Urinary bladder (tissue), 4 donors: Measurements from ENCODE around the gene STT3A. TPM values are rescaled to one million over a fixed set of nuclear protein-coding genes. Genes with fewer than 3 reads are reported as not detected.

Source experiments
- DNase-seq: peaks from one replicate; pipeline ENCODE4 v3.0.0-alpha.2; 2015; ENCODE audit errors: extremely low spot score
- H3K27ac ChIP-seq: one replicate; pipeline ENCODE4 v1.5.1; 2013; ENCODE audit warnings: low read depth, mild to moderate bottlenecking, moderate library complexity
- H3K36me3 ChIP-seq: one replicate; pipeline ENCODE4 v1.6.1; 2013; ENCODE audit warnings: mild to moderate bottlenecking, moderate library complexity; ENCODE audit not compliant: insufficient read depth
- H3K4me1 ChIP-seq: one replicate; pipeline ENCODE4 v1.6.1; 2013; ENCODE audit warnings: mild to moderate bottlenecking, moderate library complexity; ENCODE audit not compliant: insufficient read depth
- H3K4me3 ChIP-seq: one replicate; pipeline ENCODE4 v1.5.1; 2013; ENCODE audit warnings: low read depth, low read length
- WGBS: extraction: QIAGEN DNeasy Blood & Tissue Kit; methylation state at CpG from one replicate; pipeline ENCODE4 v1.1.7; 2013; 5-methylcytosine and 5-hydroxymethylcytosine counted together
- polyA plus RNA-seq: library from polyadenylated mRNA; stranded (reverse); fragments of 200-250 nt; gene quantifications from one replicate; pipeline ENCODE4 v1.2.3, GENCODE V29; 2013
- total RNA-seq: library from RNA; depleted of rRNA; stranded (reverse); fragments of >200 nt; gene quantifications from one replicate; pipeline ENCODE4 v1.2.3, GENCODE V29; 2014
- donor health status: healthy with polysubstance abuse.
- donor health status: healthy.

STT3A gene
- total RNA-seq: 145 TPM
- polyA plus RNA-seq: 66.1 TPM

GRCh38 chr11:125592305-125593113, at the start of gene STT3A:
TSS of gene STT3A (plus strand) at chr11:125592852. CDS start at chr11:125595916, 3,064 bp downstream.
- Histone ChIP-seq H3K4me1 (no peaks in the 10 kb centered on the region), H3K27ac (peak within 1 kb of the TSS; percentile 98), H3K4me3 (peak within 1 kb of the TSS; percentile 79), H3K36me3 (no peaks in the 10 kb centered on the region)
- WGBS: under 1% methylated on average over 55 of the region's 55 CpGs
- DNase-seq: peak; percentile 100

GRCh38 chr11:125550780-125551179, 41.9 kb upstream of the STT3A start:
- Histone ChIP-seq H3K4me1 (no peaks in the 10 kb centered on the region), H3K27ac (no peak overlapping the region), H3K36me3 (no peaks in the 10 kb centered on the region), H3K4me3 (no peak overlapping the region)
- DNase-seq: no peak
- WGBS: 99% methylated on average over 1 of the region's 1 CpG

- H3K4me3 ChIP-seq: no peak overlapping the region
- no peak overlapping the region for H3K27ac ChIP-seq
- H3K36me3 ChIP-seq: no peaks in the 10 kb centered on the region
- WGBS: 62% methylated on average over 1 of the region's 1 CpG
- no peak for DNase-seq
- H3K4me1 ChIP-seq: no peaks in the 10 kb centered on the region
These were observed 40.8 kb upstream of the STT3A start for GRCh38 chr11:125551835-125552342.

GRCh38 chr11:125552927-125553326, 39.7 kb upstream of the STT3A start:
- Histone ChIP-seq H3K27ac (no peak overlapping the region), H3K4me3 (no peak overlapping the region), H3K36me3 (no peaks in the 10 kb centered on the region), H3K4me1 (no peaks in the 10 kb centered on the region)
- no peak for DNase-seq
- 86% methylated on average over 2 of the region's 2 CpGs for WGBS

- Histone ChIP-seq H3K4me3 (no peak overlapping the region), H3K4me1 (no peaks in the 10 kb centered on the region), H3K36me3 (no peaks in the 10 kb centered on the region), H3K27ac (no peak overlapping the region)
- DNase-seq: no peak
- WGBS: 95% methylated on average over 1 of the region's 1 CpG
These were observed 39.3 kb upstream of the STT3A start for GRCh38 chr11:125553357-125553756.

- Histone ChIP-seq H3K27ac (no peak overlapping the region), H3K4me3 (no peak overlapping the region), H3K4me1 (no peaks in the 10 kb centered on the region), H3K36me3 (no peaks in the 10 kb centered on the region)
- DNase-seq: no peak
- 90% methylated on average over 3 of the region's 3 CpGs for WGBS
These were observed 38.6 kb upstream of the STT3A start for GRCh38 chr11:125554038-125554437.

- DNase-seq: no peak
- H3K4me3 ChIP-seq: no peak overlapping the region
- H3K36me3 ChIP-seq: no peaks in the 10 kb centered on the region
- 70% methylated on average over 3 of the region's 3 CpGs for WGBS
- H3K4me1 ChIP-seq: no peaks in the 10 kb centered on the region
- no peak overlapping the region for H3K27ac ChIP-seq
These were observed 32.8 kb upstream of the STT3A start for GRCh38 chr11:125559888-125560287.

GRCh38 chr11:125561924-125562323, 30.7 kb upstream of the STT3A start:
- Histone ChIP-seq H3K36me3 (no peaks in the 10 kb centered on the region), H3K4me3 (no peak overlapping the region), H3K27ac (no peak overlapping the region), H3K4me1 (no peaks in the 10 kb centered on the region)
- WGBS: 93% methylated on average over 1 of the region's 1 CpG
- DNase-seq: no peak

GRCh38 chr11:125562430-125562829, 30.2 kb upstream of the STT3A start:
- 63% methylated on average over 4 of the region's 4 CpGs for WGBS
- Histone ChIP-seq H3K27ac (no peak overlapping the region), H3K4me1 (no peaks in the 10 kb centered on the region), H3K36me3 (no peaks in the 10 kb centered on the region), H3K4me3 (no peak overlapping the region)
- no peak for DNase-seq

- 59% methylated on average over 3 of the region's 3 CpGs for WGBS
- Histone ChIP-seq H3K36me3 (no peaks in the 10 kb centered on the region), H3K4me3 (no peak overlapping the region), H3K27ac (no peak overlapping the region), H3K4me1 (no peaks in the 10 kb centered on the region)
- DNase-seq: no peak
These were observed 28.3 kb upstream of the STT3A start for GRCh38 chr11:125564357-125564756.

- Histone ChIP-seq H3K27ac (no peak overlapping the region), H3K4me1 (no peaks in the 10 kb centered on the region), H3K4me3 (no peak overlapping the region), H3K36me3 (no peaks in the 10 kb centered on the region)
- DNase-seq: no peak
- WGBS: 95% methylated on average over 4 of the region's 4 CpGs
These were observed 26.4 kb upstream of the STT3A start for GRCh38 chr11:125566235-125566634.

- H3K27ac ChIP-seq: peak within 1 kb of the TSS; percentile 61
- DNase-seq: peak; percentile 69
- WGBS: 1% methylated on average over 83 of the region's 83 CpGs
- H3K4me1 ChIP-seq: no peaks in the 10 kb centered on the region
- peak within 1 kb of the TSS; percentile 78 for H3K4me3 ChIP-seq
- H3K36me3 ChIP-seq: no peaks in the 10 kb centered on the region
These were observed 23.4 kb upstream of the STT3A start, which contains the start of gene EI24 for GRCh38 chr11:125568970-125569914. TSS of gene EI24 (plus strand) at chr11:125569477. CDS start at chr11:125572528, 3,051 bp downstream.

GRCh38 chr11:125569915-125570621, 22.6 kb upstream of the STT3A start:
- peak overlapping the region; percentile 78 for H3K4me3 ChIP-seq

More at GRCh38 chr11:125569915-125570621, 22.6 kb upstream of the STT3A start:
- no peak overlapping the region for H3K27ac ChIP-seq
- no peaks in the 10 kb centered on the region for H3K4me1 ChIP-seq
- no peaks in the 10 kb centered on the region for H3K36me3 ChIP-seq
- 3% methylated on average over 9 of the region's 9 CpGs for WGBS
- no peak for DNase-seq
